ENCODE results near the gene NPRL2. TPM values are rescaled to one million over a fixed set of nuclear protein-coding genes. Genes with fewer than 3 reads are reported as not detected.

The NPRL2 gene
- total RNA-seq, 2 experiments from 2014 or later = 55.8 to 58.2 TPM

DNA sequence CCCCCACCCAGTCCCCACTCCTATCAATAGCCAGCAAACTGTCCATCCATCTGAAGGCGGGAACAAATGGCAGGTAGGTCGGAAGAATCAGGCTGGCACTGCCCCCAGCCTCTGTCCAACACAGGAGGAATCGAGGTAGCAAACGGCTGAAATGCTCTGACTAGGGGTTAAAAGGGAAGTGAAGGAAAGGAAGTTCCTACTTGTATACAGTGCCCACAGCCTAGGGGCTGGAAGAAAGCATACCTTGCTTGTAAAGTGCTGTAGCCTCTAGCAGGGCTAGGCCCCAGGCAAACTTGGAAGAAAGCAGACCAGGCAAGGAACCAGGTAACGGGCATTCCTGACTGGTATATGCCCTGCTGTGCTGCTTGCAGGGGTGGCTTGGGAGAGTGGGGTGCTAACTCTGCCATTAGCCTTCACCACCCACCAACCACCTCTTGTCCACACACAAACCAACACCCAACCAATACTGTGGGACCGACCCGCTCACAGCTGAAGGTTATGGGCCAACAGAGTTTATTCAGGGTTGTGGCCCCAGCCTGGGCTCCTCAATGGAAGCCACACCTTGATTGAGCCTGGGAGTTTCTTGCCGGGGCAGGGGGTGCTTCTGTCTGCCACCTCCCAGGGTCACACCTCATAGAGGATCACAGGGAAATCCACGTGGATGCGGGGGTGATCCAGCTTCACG is 24.9 kb downstream of the NPRL2 start:
- Mint-ChIP-seq H3K27ac (no peak overlapping the region), H3K36me3 (peaks cover 9% of the 10 kb centered on the region), H3K27me3 (no peaks in the 10 kb centered on the region), H3K9me3 (no peaks in the 10 kb centered on the region), H3K4me3 (no peak overlapping the region), H3K4me1 (peaks cover 23% of the 10 kb centered on the region)
- no peak for ATAC-seq (ENCODE audit: low read depth)
- no peak for DNase-seq
- POLR2A ChIA-PET = interaction anchor here (1.2 kb wide), 2 partner anchors 8 to 29 kb away, joined by 3 to 4 read pairs; no protein-coding TSS in a partner anchor

DNA sequence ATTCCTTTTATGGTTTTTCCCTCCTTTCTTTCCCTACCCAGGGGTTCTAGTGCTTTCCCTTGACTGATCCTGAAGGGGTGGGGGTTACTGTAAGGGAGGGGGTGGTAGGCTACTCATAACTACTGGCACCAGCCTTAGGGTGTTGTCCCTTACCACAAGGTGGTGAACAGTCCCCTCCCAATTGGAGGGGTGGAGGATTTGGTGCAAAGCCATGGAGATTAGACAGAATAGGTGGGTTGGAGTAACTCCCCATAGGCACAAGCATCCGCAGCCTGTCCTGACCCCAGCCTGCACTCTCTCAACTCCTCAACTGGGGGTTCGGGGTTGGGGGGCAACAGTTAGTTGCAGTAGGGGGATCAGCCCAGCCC is 25.5 kb downstream of the NPRL2 start:
- Mint-ChIP-seq H3K36me3 (peaks cover 5% of the 10 kb centered on the region), H3K27me3 (no peaks in the 10 kb centered on the region), H3K9me3 (no peaks in the 10 kb centered on the region), H3K4me3 (no peak overlapping the region), H3K27ac (no peak overlapping the region), H3K4me1 (peaks cover 22% of the 10 kb centered on the region)
- POLR2A ChIA-PET = interaction anchor here (0.7 to 1.8 kb wide), 4 partner anchors 9 to 236 kb away, joined by 4 to 10 read pairs (median 6); partner anchors contain the start of genes HYAL3 and NAA80
- ATAC-seq (ENCODE audit: low read depth) (no peak), DNase-seq (no peak)

- DNase-seq = peak; percentile 78
- H3K9me3 Mint-ChIP-seq = no peaks in the 10 kb centered on the region
- H3K36me3 Mint-ChIP-seq = peaks cover under 1% of the 10 kb centered on the region
- H3K27me3 Mint-ChIP-seq = no peaks in the 10 kb centered on the region
- H3K4me1 Mint-ChIP-seq = peaks cover 24% of the 10 kb centered on the region
- no peak overlapping the region for H3K4me3 Mint-ChIP-seq
- POLR2A ChIA-PET = interaction anchor here (0.7 to 1.8 kb wide), 6 partner anchors 9 to 235 kb away, joined by 3 to 10 read pairs (median 4); partner anchors contain the start of genes HYAL3, IFRD2, NAA80 and RASSF1
- H3K27ac Mint-ChIP-seq = peak overlapping the region; percentile 45
- ATAC-seq (ENCODE audit: low read depth) = peak; percentile 20
These were observed 26.0 kb downstream of the NPRL2 start for GRCh38 chr3:50324351-50325112.

DNA sequence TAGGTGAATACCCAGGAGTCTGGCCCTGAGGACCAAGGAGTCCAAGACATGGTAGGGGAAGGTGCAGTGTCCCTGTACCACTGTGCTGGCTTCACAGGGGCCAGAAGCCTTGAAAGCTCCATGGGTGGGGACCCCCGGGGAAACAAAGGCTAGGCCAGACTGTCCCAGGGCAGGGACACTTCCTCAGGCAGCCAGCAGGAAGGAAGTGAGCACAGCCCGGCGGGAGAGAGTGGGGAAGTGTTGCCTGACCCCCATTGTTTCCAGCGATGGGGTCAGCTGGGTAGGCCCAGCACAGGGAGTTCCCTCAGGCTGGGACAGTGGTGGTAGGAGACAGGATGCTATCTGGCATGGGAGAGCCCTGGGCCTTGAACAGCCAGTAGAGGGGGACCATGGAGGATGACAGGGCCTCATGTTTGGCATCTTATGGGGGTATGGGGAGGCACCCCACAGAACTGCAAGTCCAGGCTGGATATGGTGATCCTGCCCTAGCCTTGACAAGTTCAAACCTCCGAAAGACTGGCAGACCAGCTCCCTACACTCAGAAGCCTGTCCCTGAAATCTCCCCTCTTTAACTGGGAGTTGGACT is 26.9 kb downstream of the NPRL2 start:
- no peak overlapping the region for H3K4me3 Mint-ChIP-seq

GRCh38 chr3:50323092-50323600 is 27.4 kb downstream of the NPRL2 start:
- H3K36me3 Mint-ChIP-seq = peaks cover 3% of the 10 kb centered on the region
- no peaks in the 10 kb centered on the region for H3K9me3 Mint-ChIP-seq
- POLR2A ChIA-PET = interaction anchor here (0.7 to 3.2 kb wide), 2 partner anchors 14 to 48 kb away, joined by 3 to 26 read pairs; no protein-coding TSS in a partner anchor
- H3K4me3 Mint-ChIP-seq = no peak overlapping the region
- H3K27me3 Mint-ChIP-seq = no peaks in the 10 kb centered on the region
- DNase-seq (no peak), ATAC-seq (ENCODE audit: low read depth) (no peak)
- H3K4me1 Mint-ChIP-seq = peaks cover 25% of the 10 kb centered on the region
- H3K27ac Mint-ChIP-seq = peak overlapping the region; percentile 60

More for the DNA sequence above, 26.9 kb downstream of the NPRL2 start:
- POLR2A ChIA-PET = interaction anchor here (1.0 to 1.8 kb wide), 4 partner anchors 13 to 31 kb away, joined by 3 to 10 read pairs (median 5); partner anchors contain the start of genes HYAL3, IFRD2, NAA80 and RASSF1
- Mint-ChIP-seq H3K27me3 (no peaks in the 10 kb centered on the region), H3K27ac (peak overlapping the region; percentile 60), H3K36me3 (peaks cover 3% of the 10 kb centered on the region), H3K9me3 (no peaks in the 10 kb centered on the region), H3K4me1 (peaks cover 28% of the 10 kb centered on the region)
- DNase-seq (no peak), ATAC-seq (ENCODE audit: low read depth) (no peak)

DNA sequence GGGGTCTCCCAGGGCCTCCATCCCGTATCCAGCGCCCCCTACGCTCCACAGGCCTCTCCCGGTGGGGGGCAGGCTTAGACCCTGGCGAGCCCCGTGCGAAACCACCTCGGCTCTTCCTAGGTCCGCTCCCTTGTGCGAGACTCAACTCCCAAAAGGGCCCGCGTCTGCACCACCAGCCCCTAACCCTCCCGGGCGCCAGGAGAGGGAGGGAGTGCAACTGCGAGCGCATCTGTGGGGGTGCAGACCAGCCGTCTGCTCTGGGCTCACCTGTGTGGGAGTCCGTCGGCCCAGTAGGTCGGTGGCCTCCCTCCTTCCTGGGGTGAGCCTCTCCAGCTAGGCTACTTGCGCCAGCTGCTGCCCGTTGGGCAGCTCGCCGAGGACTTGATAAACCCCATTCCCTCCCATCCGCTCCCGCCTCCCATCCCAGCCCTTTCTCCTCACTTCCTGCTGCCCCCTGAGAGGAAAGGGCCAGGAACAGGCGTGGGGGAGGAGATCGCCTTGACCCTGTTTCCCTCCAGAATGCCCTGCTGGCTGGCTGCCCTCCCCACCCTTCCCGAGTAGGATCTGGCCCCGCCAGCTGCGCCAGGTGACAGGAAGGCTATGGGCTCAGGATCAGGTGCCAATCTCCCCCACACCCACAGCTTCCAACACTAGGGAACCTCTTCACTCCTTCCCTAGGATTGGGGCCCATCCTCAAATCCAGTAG is 28.0 kb downstream of the NPRL2 start, which contains the start of gene HYAL2:
HYAL2 (minus strand) TSS at position 360 of the 706 bp plus-strand sequence. CDS start 2,256 bp downstream, outside the sequence.
- no peaks in the 10 kb centered on the region for H3K9me3 Mint-ChIP-seq
- POLR2A ChIA-PET = interaction anchor here (0.7 to 3.2 kb wide), 4 partner anchors 15 to 76 kb away, joined by 3 to 26 read pairs (median 6); partner anchors contain the start of genes HYAL3 and NAA80
- H3K27ac Mint-ChIP-seq = peak within 1 kb of the TSS; percentile 93
- DNase-seq (no peak), ATAC-seq (ENCODE audit: low read depth) (no peak)
- H3K4me1 Mint-ChIP-seq = peaks cover 23% of the 10 kb centered on the region
- H3K4me3 Mint-ChIP-seq = peak within 1 kb of the TSS; percentile 82
- H3K36me3 Mint-ChIP-seq = peaks cover 3% of the 10 kb centered on the region
- no peaks in the 10 kb centered on the region for H3K27me3 Mint-ChIP-seq

DNA sequence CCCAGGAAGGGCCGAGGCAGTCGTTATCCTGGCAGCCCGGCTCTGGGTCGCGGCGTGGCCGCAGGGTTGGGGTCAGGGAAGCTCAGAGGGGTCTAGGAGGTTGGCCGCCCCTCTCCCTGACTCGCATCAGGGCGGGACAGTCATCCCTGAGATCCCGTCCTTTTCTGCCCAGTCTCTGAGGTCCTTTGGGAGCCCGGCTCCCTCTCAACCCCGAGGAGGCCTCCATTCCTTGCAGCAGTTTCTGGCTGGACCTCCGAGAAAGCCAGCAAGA is 28.5 kb downstream of the NPRL2 start:
- no peak for DNase-seq
- peaks cover 3% of the 10 kb centered on the region for H3K36me3 Mint-ChIP-seq
- H3K9me3 Mint-ChIP-seq = no peaks in the 10 kb centered on the region
- H3K27ac Mint-ChIP-seq = no peak overlapping the region
- no peak for ATAC-seq (ENCODE audit: low read depth)
- POLR2A ChIA-PET = interaction anchor here (0.7 to 3.2 kb wide), 5 partner anchors 16 to 76 kb away, joined by 3 to 26 read pairs (median 3); partner anchors contain the start of genes HYAL3, NAA80, NPRL2 and RASSF1
- no peaks in the 10 kb centered on the region for H3K27me3 Mint-ChIP-seq
- H3K4me1 Mint-ChIP-seq = peaks cover 22% of the 10 kb centered on the region
- H3K4me3 Mint-ChIP-seq = peak overlapping the region; percentile 82

DNA sequence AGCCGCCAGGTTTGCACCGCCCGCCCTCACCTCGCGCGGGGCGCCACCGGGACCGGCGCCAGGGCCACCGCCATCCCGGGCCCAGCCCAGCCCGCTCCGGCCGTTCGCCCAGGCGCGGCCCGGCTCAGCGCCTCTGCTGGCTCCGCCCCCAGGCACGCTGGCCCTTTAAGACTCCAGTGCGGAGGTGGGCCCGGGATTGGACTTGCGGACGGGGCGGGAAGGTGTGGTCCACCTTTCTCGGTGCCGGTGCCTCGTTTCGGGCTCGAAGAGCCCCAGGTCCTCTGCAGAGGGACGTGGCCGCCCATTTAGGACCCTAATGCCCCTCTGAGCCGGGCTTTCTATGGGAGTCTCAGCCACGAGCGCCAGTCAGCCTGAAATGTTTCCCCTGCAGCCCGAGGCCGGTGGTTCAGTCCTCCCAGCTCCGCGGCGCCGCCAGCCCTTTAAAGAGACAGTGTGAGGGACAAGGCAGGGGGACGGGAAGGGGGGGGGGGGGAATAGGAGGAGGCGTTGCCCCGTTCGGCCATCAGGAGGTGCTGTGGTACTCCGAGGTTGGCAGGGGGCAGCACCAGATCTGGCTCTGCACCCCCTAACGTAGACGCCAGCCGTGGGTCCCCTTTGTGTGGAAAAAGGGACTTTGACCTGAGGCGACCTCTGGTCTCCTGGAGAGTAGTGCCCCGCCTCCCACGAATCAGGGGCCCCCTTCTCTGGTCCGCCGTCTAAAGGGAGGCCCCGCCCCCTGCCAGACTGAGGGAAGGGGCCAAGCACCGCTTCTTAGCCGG is 29.1 kb downstream of the NPRL2 start:
- peak; percentile 75 for ATAC-seq (ENCODE audit: low read depth)
- DNase-seq = peak; percentile 91
- Mint-ChIP-seq H3K4me3 (peak overlapping the region; percentile 82), H3K9me3 (no peaks in the 10 kb centered on the region), H3K27ac (peak overlapping the region; percentile 93), H3K27me3 (no peaks in the 10 kb centered on the region), H3K4me1 (peaks cover 23% of the 10 kb centered on the region), H3K36me3 (peaks cover 3% of the 10 kb centered on the region)
- POLR2A ChIA-PET = interaction anchor here (0.7 to 3.2 kb wide), 5 partner anchors 16 to 75 kb away, joined by 3 to 26 read pairs (median 3); partner anchors contain the start of genes HYAL3, NAA80, NPRL2 and RASSF1

DNA sequence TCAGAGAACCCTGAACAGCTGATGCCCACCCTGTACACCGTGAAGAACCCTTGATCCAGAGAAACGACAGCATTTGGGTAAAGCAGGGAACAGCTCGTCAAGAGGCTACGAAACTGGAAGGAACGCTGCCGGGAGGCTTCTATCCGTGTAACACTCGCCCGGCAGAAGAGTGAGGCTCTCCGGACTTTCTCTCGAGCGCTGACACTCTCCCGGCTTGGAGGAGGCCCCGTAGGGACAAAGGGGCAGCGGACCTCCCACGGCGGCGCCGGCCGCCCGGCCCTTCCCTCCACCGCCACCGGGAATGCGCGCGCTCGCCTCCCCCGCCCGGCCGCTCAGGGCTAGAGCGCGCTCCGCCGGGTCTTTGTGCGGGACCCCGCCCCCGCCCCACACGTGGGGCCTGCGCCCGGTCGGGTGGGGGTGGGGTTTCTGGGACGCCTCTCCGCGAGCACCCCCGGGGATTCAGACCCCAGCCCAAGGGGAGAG is 29.7 kb downstream of the NPRL2 start:
- peaks cover 6% of the 10 kb centered on the region for H3K36me3 Mint-ChIP-seq
- ATAC-seq (ENCODE audit: low read depth) (peak; percentile 43), DNase-seq (no peak)
- no peaks in the 10 kb centered on the region for H3K27me3 Mint-ChIP-seq
- peak overlapping the region; percentile 90 for H3K4me3 Mint-ChIP-seq
- peak overlapping the region; percentile 76 for H3K27ac Mint-ChIP-seq
- no peaks in the 10 kb centered on the region for H3K9me3 Mint-ChIP-seq
- H3K4me1 Mint-ChIP-seq = peaks cover 25% of the 10 kb centered on the region
- POLR2A ChIA-PET = interaction anchor here (1.0 to 3.2 kb wide), 8 partner anchors 17 to 87 kb away, joined by 3 to 26 read pairs (median 3); partner anchors contain the start of genes CYB561D2, HYAL3, NAA80 and NPRL2

- Mint-ChIP-seq H3K27me3 (no peaks in the 10 kb centered on the region), H3K4me3 (peak overlapping the region; percentile 90), H3K4me1 (peaks cover 28% of the 10 kb centered on the region), H3K9me3 (no peaks in the 10 kb centered on the region), H3K27ac (peak overlapping the region; percentile 76), H3K36me3 (peaks cover 6% of the 10 kb centered on the region)
- no peak for ATAC-seq (ENCODE audit: low read depth)
- DNase-seq = no peak
- POLR2A ChIA-PET = interaction anchor here (1.0 to 3.2 kb wide), 5 partner anchors 17 to 86 kb away, joined by 3 to 26 read pairs (median 3); partner anchors contain the start of genes CYB561D2, HYAL3, NAA80 and NPRL2
These were observed 30.5 kb downstream of the NPRL2 start for GRCh38 chr3:50319894-50320625.

All from activated naive CD8-positive, alpha-beta T cell treated with anti-CD3 and anti-CD28 coated beads, Interleukin-2, amount 10 ng/mL, durations not matched to agents 7 days and 5 days (primary cell).